Tibial nerve (tissue), 4 donors: Measurements from ENCODE around the gene CDH8. TPM values are rescaled to one million over a fixed set of nuclear protein-coding genes. Genes with fewer than 3 reads are reported as not detected.

Experiments
- DNase-seq, 2 donors: peaks; one replicate each; pipeline ENCODE4 v3.0.0-alpha.2; 2019; ENCODE audit warnings: low spot score in 2 of 2
- H3K27ac ChIP-seq, 4 donors: fragments of 200-600 bp; sonication (generic) in 3 of 4; one replicate each; pipeline ENCODE4 v1.5.1; 2017 to 2019; ENCODE audit warnings: mild to moderate bottlenecking in 1 of 4
- H3K27me3 ChIP-seq, 2 donors: fragments of 200-600 bp; sonication (generic) in 1 of 2; one replicate each; pipeline versions ENCODE4 v1.5.1 to v1.6.0; 2017 to 2019
- H3K36me3 ChIP-seq, 3 donors: fragments of 200-600 bp; sonication (generic); one replicate each; pipeline ENCODE4 v1.5.1; 2018 to 2019
- H3K4me1 ChIP-seq, 4 donors: fragments of 200-600 bp; sonication (generic) in 3 of 4; one replicate each; pipeline ENCODE4 v1.5.1; 2017 to 2019
- H3K4me3 ChIP-seq, 4 donors: fragments of 200-600 bp; sonication (generic) in 3 of 4; one replicate each; pipeline ENCODE4 v1.5.1; 2017 to 2019; ENCODE audit warnings: mild to moderate bottlenecking in 1 of 4, moderate library complexity in 1 of 4
- H3K9me3 ChIP-seq, 4 donors: fragments of 200-600 bp; sonication (generic) in 3 of 4; one replicate each; pipeline ENCODE4 v1.5.1; 2017 to 2019
- CTCF ChIP-seq, 5 experiments: fragments of 200-600 bp in 3 of 5; fragments of 450-650 bp in 2 of 5; sonication (generic) in 3 of 5; IDR thresholded peaks; one replicate each; pipeline ENCODE4 v1.5.1; 2016 to 2019; ENCODE audit warnings: antibody characterized with exemption in 5 of 5, mild to moderate bottlenecking in 3 of 5, moderate library complexity in 2 of 5
- EP300 ChIP-seq, 2 donors: sonication (generic); formaldehyde crosslinking; IDR thresholded peaks; one replicate each; pipeline ENCODE4 v1.6.1; 2017; ENCODE audit warnings: antibody characterized with exemption in 2 of 2, mild to moderate bottlenecking in 1 of 2
- POLR2A ChIP-seq, 2 donors: fragments of 450-650 bp; IDR thresholded peaks; one replicate each; pipeline ENCODE4 v1.6.1; 2017; ENCODE audit warnings: antibody characterized with exemption in 2 of 2, mild to moderate bottlenecking in 2 of 2, moderate library complexity in 2 of 2
- WGBS, 2 donors: methylation state at CpG; one replicate each; pipeline ENCODE4 v1.1.5; 2018; 5-methylcytosine and 5-hydroxymethylcytosine counted together
- total RNA-seq, 4 donors: library from RNA; depleted of rRNA; stranded (reverse); fragments of >200 nt; gene quantifications; one replicate each; pipeline ENCODE4 v1.1.0, GENCODE V29; 2016

Gene CDH8
- total RNA-seq, 4 donors from 2014 or later: 0.22 TPM; not detected in 3

- WGBS, 2 donors: 85 to 90% methylated on average over 2 of the region's 2 CpGs
- no peak for TF ChIP-seq EP300 (IDR thresholded peaks at IDR 0.05)
- no peak for TF ChIP-seq CTCF (IDR thresholded peaks at IDR 0.05)
- TF ChIP-seq POLR2A (IDR thresholded peaks at IDR 0.05): no peak
- no peaks in the 10 kb centered on the region for H3K27me3 ChIP-seq
- no peak overlapping the region for H3K4me3 ChIP-seq
- no peaks in the 10 kb centered on the region for H3K4me1 ChIP-seq
- H3K9me3 ChIP-seq: no peaks in the 10 kb centered on the region
- H3K36me3 ChIP-seq: no peaks in the 10 kb centered on the region
- no peak for DNase-seq
- H3K27ac ChIP-seq: no peak overlapping the region
Observed at GRCh38 chr16:61998460-61998859, 37.8 kb downstream of the CDH8 start.

- DNase-seq: no peak
- H3K36me3 ChIP-seq: no peaks in the 10 kb centered on the region
- 51 to 63% methylated on average over 3 of the region's 3 CpGs for WGBS, 2 donors
Observed at GRCh38 chr16:61993108-61993507, 43.1 kb downstream of the CDH8 start.

GRCh38 chr16:61987474-61988012, 48.7 kb downstream of the CDH8 start:
- no peaks in the 10 kb centered on the region for H3K4me1 ChIP-seq
- H3K36me3 ChIP-seq: no peaks in the 10 kb centered on the region
- H3K4me3 ChIP-seq: no peak overlapping the region
- H3K9me3 ChIP-seq: no peaks in the 10 kb centered on the region
- H3K27me3 ChIP-seq: no peaks in the 10 kb centered on the region
- no peak for TF ChIP-seq CTCF (IDR thresholded peaks at IDR 0.05)
- 82 to 86% methylated on average over 6 of the region's 6 CpGs for WGBS, 2 donors
- no peak overlapping the region for H3K27ac ChIP-seq
- DNase-seq: no peak

More at GRCh38 chr16:61993108-61993507, 43.1 kb downstream of the CDH8 start:
- TF ChIP-seq EP300 (IDR thresholded peaks at IDR 0.05) (no peak), POLR2A (IDR thresholded peaks at IDR 0.05) (no peak), CTCF (IDR thresholded peaks at IDR 0.05) (no peak)
- Histone ChIP-seq H3K9me3 (no peaks in the 10 kb centered on the region), H3K4me1 (no peaks in the 10 kb centered on the region), H3K4me3 (no peak overlapping the region), H3K27ac (no peak overlapping the region), H3K27me3 (no peaks in the 10 kb centered on the region)

- H3K27ac ChIP-seq: no peak overlapping the region
- H3K4me1 ChIP-seq: no peaks in the 10 kb centered on the region
- WGBS, 2 donors: 63 to 70% methylated on average over 4 of the region's 4 CpGs
- peaks cover 0 to 4% of the 10 kb centered on the region in 2 donors for H3K27me3 ChIP-seq
- no peaks in the 10 kb centered on the region for H3K36me3 ChIP-seq
- TF ChIP-seq POLR2A (IDR thresholded peaks at IDR 0.05) (no peak), EP300 (IDR thresholded peaks at IDR 0.05) (no peak), CTCF (IDR thresholded peaks at IDR 0.05) (no peak)
- no peak overlapping the region for H3K4me3 ChIP-seq
- no peaks in the 10 kb centered on the region for H3K9me3 ChIP-seq
- no peak for DNase-seq
Observed at GRCh38 chr16:61969077-61969382, 67.2 kb downstream of the CDH8 start.

- DNase-seq: no peak
- TF ChIP-seq POLR2A (IDR thresholded peaks at IDR 0.05) (no peak), EP300 (IDR thresholded peaks at IDR 0.05) (no peak), CTCF (IDR thresholded peaks at IDR 0.05) (no peak)
- no peak overlapping the region for H3K4me3 ChIP-seq
- peaks cover 0 to 4% of the 10 kb centered on the region in 2 donors for H3K27me3 ChIP-seq
- no peaks in the 10 kb centered on the region for H3K9me3 ChIP-seq
- no peaks in the 10 kb centered on the region for H3K4me1 ChIP-seq
- 47 to 56% methylated on average over 7 of the region's 7 CpGs for WGBS, 2 donors
- H3K36me3 ChIP-seq: no peaks in the 10 kb centered on the region
- no peak overlapping the region for H3K27ac ChIP-seq
Observed at GRCh38 chr16:61968242-61969076, 67.8 kb downstream of the CDH8 start.
